Measurements from ENCODE around the gene PLEKHM3.
"Not testable (repeated sequence)": the region's sequence is repeated elsewhere in the genome, so short reads cannot be mapped to it uniquely, and the experiment has no call there.

The PLEKHM3 gene

GRCh38 chr2:207925601-207926000 lies 99.7 kb downstream of the PLEKHM3 start:
- no peak for DNase-seq (ENCODE audit: low read depth in 2 of 2)

GRCh38 chr2:207921606-207922005 lies 103.7 kb downstream of the PLEKHM3 start:
- no peak for DNase-seq (ENCODE audit: low read depth in 2 of 2)

- DNase-seq (ENCODE audit: low read depth in 2 of 2), result no peak
Observed at GRCh38 chr2:207920721-207921120, 104.6 kb downstream of the PLEKHM3 start.

GRCh38 chr2:207920321-207920720 lies 105.0 kb downstream of the PLEKHM3 start:
- no peak for DNase-seq (ENCODE audit: low read depth in 2 of 2)

GRCh38 chr2:207919164-207919919 lies 106.0 kb downstream of the PLEKHM3 start:
- DNase-seq (ENCODE audit: low read depth in 2 of 2), result no peak

GRCh38 chr2:207914716-207915115 lies 110.6 kb downstream of the PLEKHM3 start:
- no peak for DNase-seq (ENCODE audit: low read depth in 2 of 2)

GRCh38 chr2:207913772-207914358 lies 111.5 kb downstream of the PLEKHM3 start:
- DNase-seq (ENCODE audit: low read depth in 2 of 2), result no peak

- DNase-seq (ENCODE audit: low read depth in 2 of 2), result no peak
Observed at GRCh38 chr2:207911856-207912255, 113.5 kb downstream of the PLEKHM3 start.

- no peak for DNase-seq (ENCODE audit: low read depth in 2 of 2)
Observed at GRCh38 chr2:207911215-207911614, 114.1 kb downstream of the PLEKHM3 start.

GRCh38 chr2:207906495-207906894 lies 118.8 kb downstream of the PLEKHM3 start:
- DNase-seq (ENCODE audit: low read depth in 2 of 2), result not testable (repeated sequence)

- no peak for DNase-seq (ENCODE audit: low read depth in 2 of 2)
Observed at GRCh38 chr2:207905546-207905945, 119.8 kb downstream of the PLEKHM3 start.

- no peak for DNase-seq (ENCODE audit: low read depth in 2 of 2)
Observed at GRCh38 chr2:207903236-207903635, 122.1 kb downstream of the PLEKHM3 start.

- DNase-seq (ENCODE audit: low read depth in 2 of 2), result no peak
Observed at GRCh38 chr2:207902821-207903220, 122.5 kb downstream of the PLEKHM3 start.

GRCh38 chr2:207901829-207902228 lies 123.5 kb downstream of the PLEKHM3 start:
- no peak for DNase-seq (ENCODE audit: low read depth in 2 of 2)

GRCh38 chr2:207901401-207901800 lies 123.9 kb downstream of the PLEKHM3 start:
- no peak for DNase-seq (ENCODE audit: low read depth in 2 of 2)

- no peak for DNase-seq (ENCODE audit: low read depth in 2 of 2)
Observed at GRCh38 chr2:207898354-207898695, 127.0 kb downstream of the PLEKHM3 start.

GRCh38 chr2:207897541-207898353 lies 127.6 kb downstream of the PLEKHM3 start:
- DNase-seq (ENCODE audit: low read depth in 2 of 2), result no peak

GRCh38 chr2:207896525-207897285 lies 128.6 kb downstream of the PLEKHM3 start:
- DNase-seq (ENCODE audit: low read depth in 2 of 2), result no peak

- no peak for DNase-seq (ENCODE audit: low read depth in 2 of 2)
Observed at GRCh38 chr2:207895274-207895860, 130.0 kb downstream of the PLEKHM3 start.

GRCh38 chr2:207892716-207893402 lies 132.5 kb downstream of the PLEKHM3 start:
- no peak for DNase-seq (ENCODE audit: low read depth in 2 of 2)

Measured in stimulated activated CD4-positive, alpha-beta T cell treated with anti-CD3 and anti-CD28 coated beads, Interleukin-1b, Interleukin-23, amount 100 ng/mL, for 4 hours (primary cell).